HG02763 (cell line): ENCODE data around the gene PTPRN2.
"Not testable (repeated sequence)": the region's sequence is repeated elsewhere in the genome, so short reads cannot be mapped to it uniquely, and the experiment has no call there.

Experiments
- ATAC-seq: cut with Tn5 transposase; IDR thresholded peaks from one replicate; pipeline ENCODE4 v1.9.1; 2021; ENCODE audit warnings: mild to moderate bottlenecking, moderate library complexity; ENCODE audit not compliant: unreplicated experiment

PTPRN2 gene

GRCh38 chr7:157930441-157930840, 657.2 kb downstream of the PTPRN2 start:
- ATAC-seq, result no peak

- ATAC-seq, result no peak
Measured at GRCh38 chr7:157929671-157930070, 658.0 kb downstream of the PTPRN2 start.

DNA sequence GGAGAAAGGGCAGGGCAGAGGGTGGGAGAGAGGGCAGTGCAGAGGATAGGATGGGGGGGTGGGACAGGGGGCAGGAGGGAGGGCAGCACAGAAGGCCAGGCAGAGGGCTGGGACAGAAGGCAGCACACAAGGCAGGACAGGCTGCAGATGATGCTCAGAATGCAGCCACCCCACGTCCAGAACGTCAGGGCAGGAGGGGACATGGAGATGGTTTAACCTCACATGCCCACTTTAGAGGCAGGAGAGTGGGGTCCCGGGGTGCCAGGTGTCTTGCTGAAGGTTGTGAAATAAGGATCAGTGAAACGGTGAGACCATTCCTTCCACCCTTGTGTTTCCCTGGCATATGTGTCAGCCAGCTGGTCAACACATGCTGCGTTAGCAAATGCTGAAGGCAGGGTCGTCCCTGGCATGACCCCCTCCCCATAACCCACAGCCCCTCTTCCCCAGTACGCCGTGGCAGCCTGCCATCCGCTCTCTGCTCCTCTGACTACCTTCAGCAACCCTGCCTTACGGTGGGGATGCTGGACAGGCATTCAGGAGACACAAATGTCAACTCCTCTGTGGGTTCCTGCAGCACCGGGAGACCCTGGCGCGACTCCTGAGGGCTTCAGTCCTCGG, 658.7 kb downstream of the PTPRN2 start:
- ATAC-seq, result no peak

- no peak for ATAC-seq
Measured at GRCh38 chr7:157928171-157928794, 659.3 kb downstream of the PTPRN2 start.

- ATAC-seq, result no peak
Measured at GRCh38 chr7:157927313-157927925, 660.2 kb downstream of the PTPRN2 start.

- ATAC-seq, result no peak
Measured at GRCh38 chr7:157926521-157927150, 661.0 kb downstream of the PTPRN2 start.

- ATAC-seq, result no peak
Measured at GRCh38 chr7:157926107-157926506, 661.5 kb downstream of the PTPRN2 start.

DNA sequence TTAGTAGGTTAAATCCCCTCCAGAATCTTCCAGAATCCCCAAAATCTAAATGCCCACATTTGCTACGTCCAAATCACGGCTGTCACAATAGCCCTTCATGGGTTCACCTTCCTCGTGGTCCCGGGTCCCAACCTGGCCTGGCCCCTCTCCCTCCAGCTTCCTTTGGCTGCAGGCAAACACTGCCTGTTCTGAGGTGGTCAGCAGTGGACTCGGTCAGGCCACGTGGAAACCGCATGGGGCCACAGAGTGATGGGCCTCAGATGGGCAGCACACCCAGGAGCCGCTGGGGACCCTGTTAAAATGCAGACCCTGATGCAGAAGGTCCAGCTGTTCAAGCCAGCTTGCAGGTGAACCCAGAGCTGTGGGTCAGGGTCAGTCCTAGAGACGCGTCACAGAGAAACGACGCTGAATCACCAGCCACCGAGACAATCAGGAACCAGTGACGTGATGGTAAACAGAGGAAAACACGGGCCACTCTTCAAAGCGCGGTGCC, 662.2 kb downstream of the PTPRN2 start:
- ATAC-seq, result no peak

DNA sequence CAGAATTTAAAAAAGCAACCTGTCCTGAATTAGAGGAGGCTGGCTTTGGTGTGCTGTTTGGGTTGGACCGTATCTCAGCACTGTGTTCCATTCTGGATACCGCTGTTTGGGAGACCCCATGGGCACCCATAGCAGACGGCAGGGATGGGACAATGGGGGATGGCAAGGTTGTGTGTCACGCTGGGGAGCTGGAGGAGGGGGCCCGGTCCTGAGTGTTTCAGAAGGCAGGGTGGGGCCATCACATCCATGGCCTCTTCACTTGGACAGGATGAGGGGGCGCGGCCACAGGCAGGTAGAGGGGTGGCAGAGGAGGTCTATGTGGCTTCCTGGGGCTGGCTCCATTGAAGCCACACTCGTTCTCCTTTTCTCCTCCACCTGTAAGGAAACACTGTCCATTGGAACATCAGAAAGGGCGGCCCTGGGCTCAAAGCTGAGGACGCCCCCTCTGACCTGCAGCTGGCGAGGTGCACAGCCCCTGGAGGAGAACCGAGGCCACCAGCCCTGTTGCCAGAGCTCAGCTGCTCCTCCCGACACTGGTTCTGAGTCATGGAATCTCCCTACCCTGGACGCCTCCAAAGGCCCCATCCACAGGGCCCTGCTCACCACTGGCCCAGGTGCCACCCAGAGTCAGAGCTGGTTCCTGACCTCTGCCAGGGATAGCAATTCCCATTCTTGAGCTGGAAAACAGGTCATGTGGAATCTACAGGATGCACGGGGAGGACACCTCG, 663.6 kb downstream of the PTPRN2 start:
- ATAC-seq, result no peak

GRCh38 chr7:157922576-157922975, 665.0 kb downstream of the PTPRN2 start:
- ATAC-seq, result no peak

DNA sequence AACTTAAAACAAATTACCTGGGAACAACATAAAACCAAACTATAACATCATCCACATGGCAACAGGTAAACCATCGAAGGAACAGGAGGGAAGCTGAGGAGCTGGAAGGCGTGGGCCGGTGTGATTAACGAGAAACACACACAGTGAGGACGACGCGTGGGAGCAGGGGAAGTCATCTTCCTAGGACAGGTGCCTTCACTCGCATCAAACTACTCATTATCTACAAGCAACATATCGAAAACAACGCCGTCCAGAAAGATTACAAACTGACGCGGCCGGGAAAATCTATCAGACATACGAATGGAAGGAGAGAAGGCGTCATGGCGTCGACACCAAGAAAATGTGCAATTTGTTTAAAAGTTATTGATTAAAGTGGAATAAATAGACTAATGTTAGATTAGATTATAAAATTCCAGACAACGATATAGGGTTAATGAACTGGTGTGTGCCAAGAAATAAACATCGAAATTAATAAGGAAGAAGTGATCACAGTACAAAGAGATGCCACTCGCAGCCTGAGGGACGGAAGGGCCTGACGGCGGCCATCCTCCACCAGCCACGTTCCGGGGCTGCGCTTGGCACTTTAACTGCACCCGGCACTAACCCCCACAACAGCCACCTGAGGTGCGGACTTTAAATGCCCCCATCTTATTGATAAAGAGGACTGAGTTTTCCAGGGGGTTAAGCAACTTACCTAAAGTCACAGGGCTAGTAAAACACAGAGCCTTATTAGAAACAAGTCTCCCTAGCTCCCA, 669.1 kb downstream of the PTPRN2 start:
- no peak for ATAC-seq

DNA sequence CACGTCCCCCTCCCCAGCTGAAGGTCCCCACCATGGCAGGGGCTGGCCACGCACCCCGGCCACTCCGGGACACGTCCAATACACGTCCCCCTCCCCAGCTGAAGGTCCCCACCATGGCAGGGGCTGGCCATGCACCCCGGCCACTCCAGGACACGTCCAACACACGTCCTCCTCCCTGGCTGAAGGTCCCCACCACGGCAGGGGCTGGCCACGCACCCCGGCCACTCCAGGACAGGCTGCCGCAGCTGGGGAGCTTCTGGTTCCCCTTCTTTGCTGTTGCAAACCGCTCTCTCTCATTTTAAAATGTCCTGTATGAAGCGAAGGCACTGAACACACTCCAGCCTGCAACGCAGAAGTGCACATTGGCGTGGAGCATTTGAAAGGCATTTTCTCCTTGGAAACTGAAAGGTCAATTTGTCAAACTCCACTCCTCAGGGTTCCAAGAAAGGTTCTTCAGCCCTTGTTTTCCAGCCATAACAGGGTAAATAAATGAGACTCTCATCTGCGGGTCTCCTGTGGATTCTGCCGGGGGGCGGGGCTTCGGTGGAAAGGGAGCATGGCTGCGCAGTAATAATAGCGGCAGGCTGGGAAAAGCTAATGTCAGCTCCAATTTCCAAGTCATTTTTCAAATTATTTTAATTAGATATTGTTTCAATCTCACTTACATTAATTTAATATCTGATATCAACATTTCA, 670.5 kb downstream of the PTPRN2 start:
- no peak for ATAC-seq

GRCh38 chr7:157910446-157910845, 677.2 kb downstream of the PTPRN2 start:
- no peak for ATAC-seq

DNA sequence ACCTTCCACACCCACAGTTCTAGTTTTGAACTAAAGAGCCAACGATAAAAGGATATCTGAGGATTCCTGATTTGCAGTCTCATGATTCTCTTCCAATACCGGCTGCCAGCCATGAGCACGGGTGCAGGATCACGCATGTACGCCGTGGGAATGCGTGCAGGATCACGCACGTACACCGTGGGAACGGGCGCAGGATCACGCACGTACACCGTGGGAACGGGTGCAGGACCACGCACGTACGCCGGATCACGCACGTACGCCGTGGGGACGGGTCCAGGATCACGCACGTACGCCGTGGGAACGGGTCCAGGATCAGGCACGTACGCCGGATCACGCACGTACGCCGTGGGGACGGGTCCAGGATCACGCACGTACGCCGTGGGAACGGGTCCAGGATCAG, 677.6 kb downstream of the PTPRN2 start:
- not testable (repeated sequence) for ATAC-seq

- ATAC-seq, result no peak
Measured at GRCh38 chr7:157909370-157909769, 678.3 kb downstream of the PTPRN2 start.

GRCh38 chr7:157908006-157908782, 679.4 kb downstream of the PTPRN2 start:
- ATAC-seq, result no peak

- ATAC-seq, result no peak
Measured at GRCh38 chr7:157907091-157907490, 680.5 kb downstream of the PTPRN2 start.

DNA sequence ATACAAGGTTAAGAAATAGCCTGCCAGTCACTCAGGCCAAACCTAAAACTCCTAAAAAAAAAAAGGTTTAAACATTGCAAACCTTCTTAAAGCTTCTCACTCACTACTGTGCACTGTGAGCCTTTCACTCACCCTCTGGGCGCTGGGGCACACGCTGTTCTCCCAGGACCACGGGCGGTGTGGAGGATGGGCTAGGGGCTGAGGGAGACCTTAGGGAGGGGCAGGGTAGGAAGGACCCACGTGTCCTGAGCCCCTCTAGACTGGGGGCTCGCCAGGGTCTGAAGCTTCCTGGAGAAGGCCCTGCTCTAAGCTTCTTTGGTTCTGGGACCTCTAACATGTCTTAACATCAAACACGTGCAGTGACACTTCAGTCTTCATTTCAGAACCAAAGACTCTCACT, 681.0 kb downstream of the PTPRN2 start:
- ATAC-seq, result no peak
